GF-D8 (cell line): Measurements from ENCODE around the gene XAGE3.
"Not testable (repeated sequence)": the region's sequence is repeated elsewhere in the genome, so short reads cannot be mapped to it uniquely, and the experiment has no call there.

Source experiments
- DNase-seq: peaks from one replicate; lab custom pipeline; 2025; lab: John Stamatoyannopoulos, UW

The XAGE3 gene

GRCh38 chrX:52867610-52868348 lies at the start of gene XAGE3:
Gene XAGE3 (minus strand): TSS chrX:52868083. CDS start chrX:52867133, 950 bp downstream.
- DNase-seq, result no peak

- not testable (repeated sequence) for DNase-seq
Measured at GRCh38 chrX:52914704-52915103, 46.8 kb upstream of the XAGE3 start.

- DNase-seq, result not testable (repeated sequence)
Measured at GRCh38 chrX:52913681-52914080, 45.8 kb upstream of the XAGE3 start.

GRCh38 chrX:52909313-52909969 lies 41.6 kb upstream of the XAGE3 start:
- DNase-seq, result not testable (repeated sequence)

GRCh38 chrX:52907900-52908299 lies 40.0 kb upstream of the XAGE3 start:
- not testable (repeated sequence) for DNase-seq

GRCh38 chrX:52907137-52907536 lies 39.3 kb upstream of the XAGE3 start:
- DNase-seq, result not testable (repeated sequence)

- not testable (repeated sequence) for DNase-seq
Measured at GRCh38 chrX:52906072-52906471, 38.2 kb upstream of the XAGE3 start.

GRCh38 chrX:52905531-52905930 lies 37.6 kb upstream of the XAGE3 start:
- DNase-seq, result not testable (repeated sequence)

GRCh38 chrX:52896855-52897709 lies 29.2 kb upstream of the XAGE3 start, which contains the start of gene FAM156B:
Gene FAM156B (plus strand): TSS chrX:52897330. CDS start chrX:52907226, 9,896 bp downstream.
- DNase-seq, result not testable (repeated sequence)

GRCh38 chrX:52896438-52896837 lies 28.6 kb upstream of the XAGE3 start:
- DNase-seq, result not testable (repeated sequence)

- not testable (repeated sequence) for DNase-seq
Measured at GRCh38 chrX:52888090-52888489, 20.2 kb upstream of the XAGE3 start.

- DNase-seq, result not testable (repeated sequence)
Measured at GRCh38 chrX:52887459-52887858, 19.6 kb upstream of the XAGE3 start.

- DNase-seq, result not testable (repeated sequence)
Measured at GRCh38 chrX:52876386-52876785, 8.5 kb upstream of the XAGE3 start.

- not testable (repeated sequence) for DNase-seq
Measured at GRCh38 chrX:52875436-52875835, 7.6 kb upstream of the XAGE3 start.

GRCh38 chrX:52874661-52875060 lies 6.8 kb upstream of the XAGE3 start:
- DNase-seq, result no peak

- DNase-seq, result not testable (repeated sequence)
Measured at GRCh38 chrX:52873825-52874224, 5.9 kb upstream of the XAGE3 start.

GRCh38 chrX:52870046-52870445 lies 2.2 kb upstream of the XAGE3 start:
- no peak for DNase-seq

GRCh38 chrX:52865343-52865998 lies 2.4 kb downstream of the XAGE3 start:
- no peak for DNase-seq

GRCh38 chrX:52856991-52857525 lies 10.8 kb downstream of the XAGE3 start:
- not testable (repeated sequence) for DNase-seq

- no peak for DNase-seq
Measured at GRCh38 chrX:52852110-52852860, 15.6 kb downstream of the XAGE3 start.

GRCh38 chrX:52843619-52844018 lies 24.3 kb downstream of the XAGE3 start:
- not testable (repeated sequence) for DNase-seq
